H9 (cell line): ENCODE data around the gene PNMA8A. TPM values are rescaled to one million over a fixed set of nuclear protein-coding genes. Genes with fewer than 3 reads are reported as not detected.

Source experiments
- DNase-seq: peaks from one replicate; pipeline ENCODE4 v3.0.0-alpha.2; 2017
- H2AFZ ChIP-seq: one replicate; pipeline ENCODE4 v1.6.1; 2013; ENCODE audit warnings: mild to moderate bottlenecking, low read length, control low read depth, moderate library complexity
- H2AK5ac ChIP-seq: 2 replicates; pipeline ENCODE4 v1.6.1; 2013; ENCODE audit warnings: low read length, control low read depth, mixed read lengths; ENCODE audit not compliant: insufficient read length
- H2BK120ac ChIP-seq: one replicate; pipeline ENCODE4 v1.6.1; 2013; ENCODE audit warnings: low read depth, mild to moderate bottlenecking, low read length, control low read depth, inconsistent platforms; ENCODE audit not compliant: poor library complexity, severe bottlenecking
- H2BK12ac ChIP-seq: 2 replicates; pipeline ENCODE4 v1.6.1; 2013; ENCODE audit warnings: low read length, control low read depth, mixed read lengths, low read depth; ENCODE audit not compliant: insufficient read length
- H2BK15ac ChIP-seq: 2 replicates; pipeline ENCODE4 v1.6.1; 2013; ENCODE audit warnings: low read depth, low read length, control low read depth
- H2BK20ac ChIP-seq: one replicate; pipeline ENCODE4 v1.6.1; 2013; ENCODE audit warnings: low read depth, mild to moderate bottlenecking, low read length, control low read depth, inconsistent platforms; ENCODE audit not compliant: poor library complexity, severe bottlenecking
- H2BK5ac ChIP-seq: 2 replicates; pipeline ENCODE4 v1.6.1; 2013; ENCODE audit warnings: low read length, control low read depth, mixed read lengths; ENCODE audit not compliant: insufficient read length
- H3K14ac ChIP-seq: 2 replicates; pipeline ENCODE4 v1.6.1; 2013; ENCODE audit warnings: low read length, control low read depth; ENCODE audit not compliant: insufficient read depth
- H3K18ac ChIP-seq: 2 replicates; pipeline ENCODE4 v1.6.1; 2013; ENCODE audit warnings: low read depth, mild to moderate bottlenecking, mixed read lengths, low read length, control low read depth; ENCODE audit not compliant: insufficient read length
- H3K23ac ChIP-seq: 2 replicates; pipeline ENCODE4 v1.6.1; 2013; ENCODE audit warnings: low read length, control low read depth, mixed read lengths, low read depth; ENCODE audit not compliant: insufficient read length
- H3K23me2 ChIP-seq: 2 replicates; pipeline ENCODE4 v1.6.1; 2013; ENCODE audit warnings: low read depth, mild to moderate bottlenecking, mixed read lengths, low read length, control low read depth; ENCODE audit not compliant: insufficient read length, poor library complexity, severe bottlenecking
- H3K27ac ChIP-seq: 2 replicates; pipeline ENCODE4 v1.5.1; 2013; ENCODE audit warnings: low read length, control low read depth, mixed read lengths, low read depth; ENCODE audit not compliant: insufficient read length
- H3K27me3 ChIP-seq: 2 replicates; pipeline ENCODE4 v1.6.1; 2013; ENCODE audit warnings: low read length, control low read depth, inconsistent platforms; ENCODE audit not compliant: insufficient read depth
- H3K4ac ChIP-seq: 2 replicates; pipeline ENCODE4 v1.6.1; 2013; ENCODE audit warnings: low read depth, mild to moderate bottlenecking, control low read depth, inconsistent platforms, low read length, moderate library complexity
- H3K4me1 ChIP-seq: 2 replicates; pipeline ENCODE4 v1.6.1; 2013; ENCODE audit warnings: low read length, control low read depth, inconsistent platforms; ENCODE audit not compliant: insufficient read depth
- H3K4me2 ChIP-seq: 2 replicates; pipeline ENCODE4 v1.6.1; 2013; ENCODE audit warnings: low read length, control low read depth, mixed read lengths; ENCODE audit not compliant: insufficient read length, insufficient read depth
- H3K56ac ChIP-seq: 2 replicates; pipeline ENCODE4 v1.6.1; 2013; ENCODE audit warnings: low read depth, mild to moderate bottlenecking, mixed read lengths, low read length, control low read depth; ENCODE audit not compliant: insufficient read length
- H3K79me1 ChIP-seq: 2 replicates; pipeline ENCODE4 v1.6.1; 2013; ENCODE audit warnings: low read depth, mild to moderate bottlenecking, moderate library complexity, low read length, control low read depth, inconsistent platforms; ENCODE audit not compliant: insufficient read depth, poor library complexity, severe bottlenecking
- H3K79me2 ChIP-seq: 2 replicates; pipeline ENCODE4 v1.6.1; 2013; ENCODE audit warnings: low read length, control low read depth, inconsistent platforms; ENCODE audit not compliant: insufficient read depth
- H3K9ac ChIP-seq: 2 replicates; pipeline ENCODE4 v1.6.1; 2013; ENCODE audit warnings: low read length, control low read depth, mixed read lengths; ENCODE audit not compliant: insufficient read length; ENCODE audit errors: extremely low read depth
- H3K9me3 ChIP-seq: one replicate; pipeline ENCODE4 v1.6.1; 2013; ENCODE audit warnings: low read depth, low read length, inconsistent platforms; ENCODE audit not compliant: control insufficient read depth
- H3T11ph ChIP-seq: one replicate; pipeline ENCODE4 v1.6.1; 2013; ENCODE audit warnings: mild to moderate bottlenecking, low read length, control low read depth, inconsistent platforms
- H4K20me1 ChIP-seq: one replicate; pipeline ENCODE4 v1.6.1; 2013; ENCODE audit not compliant: control insufficient read depth, insufficient read length, insufficient read depth
- H4K5ac ChIP-seq: 2 replicates; pipeline ENCODE4 v1.6.1; 2013; ENCODE audit warnings: low read depth, mild to moderate bottlenecking, mixed read lengths, low read length, control low read depth; ENCODE audit not compliant: insufficient read length
- H4K8ac ChIP-seq: replicated peaks from 2 replicates; pipeline ENCODE4 v1.6.1; 2013; ENCODE audit warnings: low read length, control low read depth, mixed read lengths, low read depth; ENCODE audit not compliant: insufficient read length
- H4K91ac ChIP-seq: 2 replicates; pipeline ENCODE4 v1.6.1; 2013; ENCODE audit warnings: low read depth, mild to moderate bottlenecking, moderate library complexity, mixed read lengths, low read length, control low read depth; ENCODE audit not compliant: insufficient read length
- H3K27ac Mint-ChIP-seq, 3 experiments: 2 replicates in 2 of 3; 3 replicates in 1 of 3; pipeline ENCODE4 v1.8.0; 2020 to 2021; ENCODE audit warnings: mixed read lengths in 3 of 3, mild to moderate bottlenecking in 1 of 3, moderate library complexity in 1 of 3
- H3K27me3 Mint-ChIP-seq: 2 replicates; pipeline ENCODE4 v1.8.0; 2021; ENCODE audit warnings: low read depth, mild to moderate bottlenecking, moderate library complexity, mixed read lengths
- H3K36me3 Mint-ChIP-seq, 3 experiments: 2 replicates in 2 of 3; 3 replicates in 1 of 3; pipeline ENCODE4 v1.8.0; 2020 to 2021; ENCODE audit warnings: low read depth in 3 of 3, mixed read lengths in 3 of 3; ENCODE audit not compliant: insufficient read depth in 1 of 3
- H3K4me1 Mint-ChIP-seq, 2 experiments: 2 replicates each; pipeline ENCODE4 v1.8.0; 2020; ENCODE audit warnings: mixed read lengths in 2 of 2
- H3K4me3 Mint-ChIP-seq, 2 experiments: 2 replicates in 1 of 2; 3 replicates in 1 of 2; pipeline ENCODE4 v1.8.0; 2020 to 2021; ENCODE audit warnings: mild to moderate bottlenecking in 2 of 2, mixed read lengths in 2 of 2, moderate library complexity in 1 of 2
- H3K9me3 Mint-ChIP-seq, 2 experiments: 2 replicates in 1 of 2; 3 replicates in 1 of 2; pipeline ENCODE4 v1.8.0; 2020; ENCODE audit warnings: mild to moderate bottlenecking in 2 of 2, mixed read lengths in 2 of 2, moderate library complexity in 1 of 2
- WGBS: extraction: QIAGEN DNeasy Blood & Tissue Kit; methylation state at CpG from one replicate; pipeline ENCODE4 v1.1.7; 2013; ENCODE audit warnings: missing lambda C conversion rate, low lambda C conversion rate, mixed read lengths; ENCODE audit not compliant: insufficient read length; ENCODE audit errors: extremely low coverage; 5-methylcytosine and 5-hydroxymethylcytosine counted together
- total RNA-seq: library from RNA; stranded (reverse); gene quantifications from 2 replicates; pipeline ENCODE4 v1.2.1, GENCODE V29; 2021
- TF ChIP-seq, protein P1 (sequence below): fragments of 200-600 bp; sonication (generic); conservative IDR thresholded peaks from 3 replicates; pipeline ENCODE4 v1.8.0; 2021; ENCODE audit warnings: antibody characterized with exemption, mild to moderate bottlenecking

Gene PNMA8A
- total RNA-seq, 1 experiment from 2014 or later = 22.6 TPM

DNA sequence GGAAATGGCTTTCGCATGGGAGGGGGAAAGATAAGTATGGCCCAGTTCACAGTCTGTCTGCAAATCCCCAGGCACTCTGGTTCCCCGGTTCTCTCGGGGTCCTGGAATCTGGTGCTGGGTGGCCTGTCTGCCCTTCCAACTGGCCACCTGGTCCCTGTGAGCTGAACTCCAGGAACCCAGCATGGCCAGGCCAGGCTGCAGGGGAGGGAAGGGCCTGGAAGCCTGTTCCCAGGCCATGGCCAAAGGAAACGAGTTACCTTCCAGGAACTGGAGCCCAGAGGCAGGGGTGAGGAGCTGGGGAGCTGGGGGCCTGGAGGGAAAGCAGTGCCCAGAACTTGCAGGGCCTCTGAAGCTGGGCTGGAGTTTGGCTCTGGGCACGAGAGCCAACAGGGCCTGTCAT, 23.5 kb downstream of the PNMA8A start:
- no peak overlapping the region for H2BK15ac ChIP-seq
- Mint-ChIP-seq H3K4me3 (no peak overlapping the region), H3K9me3 (peaks cover 5 to 7% of the 10 kb centered on the region in 2 experiments; a peak in 3 of 5 replicates), H3K27ac (peak overlapping the region in 1 of 3 experiments; percentile 50; a peak in 2 of 7 replicates), H3K36me3 (no peaks in the 10 kb centered on the region), H3K27me3 (peaks cover 3% of the 10 kb centered on the region; the same call in 1 of the 2 replicates), H3K4me1 (no peaks in the 10 kb centered on the region)
- H2BK20ac ChIP-seq = no peak overlapping the region
- WGBS = no CpG with 5 or more reads among the region's 5 CpGs
- no peak overlapping the region for H3K4me2 ChIP-seq
- no peak overlapping the region for H2BK12ac ChIP-seq
- no peak for DNase-seq
- H3K9me3 ChIP-seq = no peaks in the 10 kb centered on the region
- H3K23ac ChIP-seq = no peak overlapping the region
- no peaks in the 10 kb centered on the region for H3K79me1 ChIP-seq
- no peak overlapping the region for H3K9ac ChIP-seq
- no peak overlapping the region for H2BK120ac ChIP-seq
- no peak overlapping the region; the same call in 1 of the 2 replicates for H3K14ac ChIP-seq
- H3K4ac ChIP-seq = no peak overlapping the region
- no peak overlapping the region for H3K27ac ChIP-seq
- no peaks in the 10 kb centered on the region for H3K4me1 ChIP-seq
- no peak overlapping the region for H4K8ac ChIP-seq
- no peaks in the 10 kb centered on the region for H4K20me1 ChIP-seq
- TF ChIP-seq, protein P1, sequence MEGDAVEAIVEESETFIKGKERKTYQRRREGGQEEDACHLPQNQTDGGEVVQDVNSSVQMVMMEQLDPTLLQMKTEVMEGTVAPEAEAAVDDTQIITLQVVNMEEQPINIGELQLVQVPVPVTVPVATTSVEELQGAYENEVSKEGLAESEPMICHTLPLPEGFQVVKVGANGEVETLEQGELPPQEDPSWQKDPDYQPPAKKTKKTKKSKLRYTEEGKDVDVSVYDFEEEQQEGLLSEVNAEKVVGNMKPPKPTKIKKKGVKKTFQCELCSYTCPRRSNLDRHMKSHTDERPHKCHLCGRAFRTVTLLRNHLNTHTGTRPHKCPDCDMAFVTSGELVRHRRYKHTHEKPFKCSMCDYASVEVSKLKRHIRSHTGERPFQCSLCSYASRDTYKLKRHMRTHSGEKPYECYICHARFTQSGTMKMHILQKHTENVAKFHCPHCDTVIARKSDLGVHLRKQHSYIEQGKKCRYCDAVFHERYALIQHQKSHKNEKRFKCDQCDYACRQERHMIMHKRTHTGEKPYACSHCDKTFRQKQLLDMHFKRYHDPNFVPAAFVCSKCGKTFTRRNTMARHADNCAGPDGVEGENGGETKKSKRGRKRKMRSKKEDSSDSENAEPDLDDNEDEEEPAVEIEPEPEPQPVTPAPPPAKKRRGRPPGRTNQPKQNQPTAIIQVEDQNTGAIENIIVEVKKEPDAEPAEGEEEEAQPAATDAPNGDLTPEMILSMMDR = no peak
- H2AFZ ChIP-seq = no peak overlapping the region
- H3K18ac ChIP-seq = no peak overlapping the region
- H3K27me3 ChIP-seq = no peaks in the 10 kb centered on the region
- H3K79me2 ChIP-seq = no peaks in the 10 kb centered on the region
- H3K23me2 ChIP-seq = no peaks in the 10 kb centered on the region
- H3K56ac ChIP-seq = no peak overlapping the region
- H4K5ac ChIP-seq = no peak overlapping the region
- no peak overlapping the region for H3T11ph ChIP-seq
- H2AK5ac ChIP-seq = no peak overlapping the region
- H4K91ac ChIP-seq = no peak overlapping the region
- H2BK5ac ChIP-seq = no peak overlapping the region
